RWPE1 (cell line): Measurements from ENCODE around the gene RCAN1.

ENCODE experiments used
- CTCF ChIA-PET: fragments of 350-600 bp; sonication (Branson Sonifier 250); formaldehyde crosslinking; extraction: SDS; loops from one replicate; lab custom pipeline; 2021; lab: Yijun Ruan, JAX
- POLR2A ChIA-PET: fragments of 400-600 bp; formaldehyde crosslinking; extraction: SDS; loops from one replicate; lab custom pipeline; 2020; ENCODE audit warnings: antibody characterized with exemption; ENCODE audit not compliant: low non-redundant PET; lab: Yijun Ruan, JAX
- DNase-seq: peaks from one replicate; pipeline ENCODE4 v3.0.0; 2012; ENCODE audit warnings: low spot score
- H3K27ac ChIP-seq: fragments of 450-650 bp; 2 replicates; pipeline ENCODE4 v1.5.1; 2017
- TF ChIP-seq, protein P1 (sequence below): fragments of 450-650 bp; conservative IDR thresholded peaks from 2 replicates; pipeline ENCODE4 v1.5.1; 2017; ENCODE audit warnings: low read depth, mild to moderate bottlenecking

RCAN1 gene

GRCh38 chr21:34596561-34597271 lies 18.2 kb downstream of the RCAN1 start:
- TF ChIP-seq, protein P1, sequence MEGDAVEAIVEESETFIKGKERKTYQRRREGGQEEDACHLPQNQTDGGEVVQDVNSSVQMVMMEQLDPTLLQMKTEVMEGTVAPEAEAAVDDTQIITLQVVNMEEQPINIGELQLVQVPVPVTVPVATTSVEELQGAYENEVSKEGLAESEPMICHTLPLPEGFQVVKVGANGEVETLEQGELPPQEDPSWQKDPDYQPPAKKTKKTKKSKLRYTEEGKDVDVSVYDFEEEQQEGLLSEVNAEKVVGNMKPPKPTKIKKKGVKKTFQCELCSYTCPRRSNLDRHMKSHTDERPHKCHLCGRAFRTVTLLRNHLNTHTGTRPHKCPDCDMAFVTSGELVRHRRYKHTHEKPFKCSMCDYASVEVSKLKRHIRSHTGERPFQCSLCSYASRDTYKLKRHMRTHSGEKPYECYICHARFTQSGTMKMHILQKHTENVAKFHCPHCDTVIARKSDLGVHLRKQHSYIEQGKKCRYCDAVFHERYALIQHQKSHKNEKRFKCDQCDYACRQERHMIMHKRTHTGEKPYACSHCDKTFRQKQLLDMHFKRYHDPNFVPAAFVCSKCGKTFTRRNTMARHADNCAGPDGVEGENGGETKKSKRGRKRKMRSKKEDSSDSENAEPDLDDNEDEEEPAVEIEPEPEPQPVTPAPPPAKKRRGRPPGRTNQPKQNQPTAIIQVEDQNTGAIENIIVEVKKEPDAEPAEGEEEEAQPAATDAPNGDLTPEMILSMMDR, result no peak
- no peak overlapping the region for H3K27ac ChIP-seq
- ChIA-PET POLR2A (no interaction called here), CTCF (interaction anchor here (0.6 kb wide), 1 partner anchor 73 kb away, joined by 5 read pairs; no protein-coding TSS in a partner anchor)
- no peak for DNase-seq

DNA sequence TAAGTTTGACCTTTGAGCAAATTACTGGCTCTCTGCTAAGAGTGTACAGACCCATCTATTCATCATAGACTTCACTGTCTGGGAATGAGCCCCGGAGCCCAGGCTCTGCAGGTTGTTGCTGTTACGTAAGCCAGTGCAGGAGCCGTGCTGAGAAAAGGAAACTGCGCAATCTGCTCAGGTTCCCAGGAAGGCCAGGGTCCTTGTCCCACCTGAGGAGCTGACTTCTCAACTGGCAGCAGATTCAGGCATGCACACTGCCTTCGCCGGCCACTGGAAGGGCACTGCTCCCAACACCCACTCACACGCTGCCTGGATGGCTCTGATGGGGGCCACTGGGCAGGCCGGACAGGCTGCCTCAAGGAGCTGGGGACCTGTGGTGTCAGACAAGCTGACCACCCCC lies 19.5 kb downstream of the RCAN1 start:
- no peak overlapping the region for H3K27ac ChIP-seq
- TF ChIP-seq, protein P1, result no peak
- ChIA-PET CTCF (no interaction called here), POLR2A (no interaction called here)
- DNase-seq, result no peak

DNA sequence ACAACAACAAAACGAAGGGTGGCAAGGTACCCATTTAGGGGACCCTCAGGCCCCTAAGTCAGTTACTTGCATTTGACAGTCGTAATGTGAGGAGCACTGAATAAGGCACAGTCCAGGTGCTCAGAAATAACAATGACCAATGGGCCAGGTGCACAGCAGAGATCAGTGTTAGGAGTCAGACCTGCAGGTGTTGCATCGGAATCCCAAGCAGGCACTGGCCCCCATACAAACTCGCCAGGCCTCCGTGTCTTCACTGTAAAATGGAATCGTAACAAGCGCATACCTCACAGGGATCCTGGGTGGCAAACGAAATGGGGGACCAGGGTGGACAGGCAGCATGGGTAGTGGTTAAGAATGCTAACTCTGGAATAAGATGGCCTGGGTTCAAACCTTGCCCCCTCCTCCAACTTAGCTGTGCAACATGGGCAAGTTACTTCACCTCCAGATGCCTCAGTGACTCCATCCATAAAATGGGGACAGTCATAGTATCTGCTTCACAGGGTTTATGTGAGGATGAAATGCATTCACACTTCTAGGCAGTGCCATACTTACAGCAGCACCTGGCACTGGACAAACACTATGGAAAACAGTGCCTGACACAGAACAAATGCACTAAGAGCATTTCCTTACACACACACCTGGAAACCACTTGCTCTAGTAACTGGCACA lies 20.2 kb downstream of the RCAN1 start:
- TF ChIP-seq, protein P1, result no peak
- CTCF ChIA-PET, result no interaction called here
- POLR2A ChIA-PET, result no interaction called here
- no peak overlapping the region for H3K27ac ChIP-seq
- no peak for DNase-seq

DNA sequence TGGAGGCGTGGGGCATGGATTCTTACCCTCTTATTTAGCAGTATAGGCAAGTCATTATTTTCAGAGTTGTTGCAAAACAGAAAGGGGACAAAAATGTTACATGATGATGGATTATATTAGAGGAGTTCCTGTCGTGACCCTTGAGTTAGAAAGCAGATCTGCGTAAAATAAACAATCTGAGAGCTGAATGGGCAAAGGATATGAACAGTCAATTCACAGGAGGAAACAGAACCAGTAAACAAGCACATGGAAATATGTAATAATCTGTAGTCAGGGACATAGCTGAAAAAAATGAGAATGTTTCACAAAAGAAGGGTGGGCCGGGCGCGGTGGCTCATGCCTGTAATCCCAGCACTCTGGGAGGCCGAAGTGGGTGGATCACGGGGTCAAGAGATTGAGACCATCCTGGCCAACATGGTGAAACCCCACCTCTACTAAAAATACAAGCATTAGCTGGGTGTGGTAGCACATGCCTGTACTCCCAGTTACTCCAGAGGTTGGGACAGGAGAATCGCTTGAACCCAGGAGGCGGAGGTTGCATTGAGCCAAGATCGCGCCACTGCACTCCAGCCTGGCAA lies 20.9 kb downstream of the RCAN1 start:
- CTCF ChIA-PET, result no interaction called here
- TF ChIP-seq, protein P1, result no peak
- H3K27ac ChIP-seq, result no peak overlapping the region
- POLR2A ChIA-PET, result no interaction called here
- DNase-seq, result no peak

DNA sequence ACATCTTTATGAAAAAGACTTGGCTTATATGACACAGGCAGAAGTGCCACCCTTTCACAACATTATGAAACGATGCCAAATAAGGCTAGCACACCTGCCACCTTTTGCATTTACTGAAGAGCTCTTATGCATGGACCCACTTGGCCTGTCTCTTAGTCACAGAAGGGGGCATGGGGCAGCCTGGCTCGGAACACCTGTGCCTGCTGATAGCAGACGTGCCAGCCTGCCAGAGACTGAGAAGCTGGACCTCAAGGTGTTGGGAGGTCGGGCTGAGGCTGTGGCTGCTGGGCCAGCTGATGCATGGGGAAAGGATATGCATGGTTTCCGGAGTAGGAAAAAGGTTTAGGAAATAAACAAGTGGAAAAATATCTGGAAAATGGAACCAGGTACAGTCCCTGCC lies 21.5 kb downstream of the RCAN1 start:
- H3K27ac ChIP-seq, result no peak overlapping the region
- no peak for DNase-seq
- ChIA-PET POLR2A (no interaction called here), CTCF (no interaction called here)
- TF ChIP-seq, protein P1, result no peak

DNA sequence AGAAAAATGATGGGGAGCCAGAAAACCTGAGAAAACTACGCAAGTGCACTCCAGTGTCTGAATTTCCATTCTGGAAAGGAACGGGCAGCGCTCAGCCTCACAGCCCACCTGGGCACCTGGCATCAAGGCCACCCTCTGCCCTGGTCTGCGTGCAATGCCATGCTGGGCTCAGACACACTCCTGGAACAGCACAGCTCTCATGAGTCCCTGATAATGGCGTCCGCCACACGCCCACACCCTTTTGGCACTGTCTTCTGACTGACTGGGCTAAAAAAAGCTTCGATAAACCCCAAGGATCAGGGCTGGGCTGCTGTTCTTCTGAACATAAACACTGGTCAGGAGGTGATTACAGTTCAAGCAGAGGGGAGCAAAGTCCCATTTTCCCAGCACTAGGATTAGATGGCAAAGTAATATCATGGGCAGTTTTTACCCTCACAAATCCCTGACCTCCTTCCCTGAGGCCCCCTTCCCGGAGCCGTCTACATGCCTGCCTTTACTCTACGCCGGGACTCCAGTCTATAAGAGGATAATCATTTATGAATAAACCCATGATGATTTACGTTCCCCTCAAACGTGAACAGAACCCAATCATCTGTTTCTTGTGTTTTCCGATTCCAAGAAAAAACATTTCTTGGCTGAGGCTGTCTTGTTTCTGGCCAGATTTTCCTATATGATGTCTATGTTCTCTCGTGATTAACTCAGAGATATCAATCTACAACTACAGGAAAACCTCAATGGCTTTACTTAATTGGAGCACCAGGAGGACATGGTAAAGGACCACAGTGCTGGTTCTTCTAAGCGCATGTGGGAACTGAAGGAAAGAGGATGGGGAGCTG lies 22.6 kb downstream of the RCAN1 start:
- H3K27ac ChIP-seq, result no peak overlapping the region
- TF ChIP-seq, protein P1, result no peak
- POLR2A ChIA-PET, result no interaction called here
- CTCF ChIA-PET, result interaction anchor here (0.5 to 0.7 kb wide), 2 partner anchors 26 to 1059 kb away, joined by 3 read pairs; no protein-coding TSS in a partner anchor
- DNase-seq, result no peak
